OCI-M2 (cell line): Measurements from ENCODE around the gene MBD5.
"Not testable (repeated sequence)": the region's sequence is repeated elsewhere in the genome, so short reads cannot be mapped to it uniquely, and the experiment has no call there.

Source experiments
- DNase-seq: peaks from one replicate; lab custom pipeline; 2025; ENCODE audit not compliant: unreplicated experiment; lab: John Stamatoyannopoulos, UW

The MBD5 gene

DNA sequence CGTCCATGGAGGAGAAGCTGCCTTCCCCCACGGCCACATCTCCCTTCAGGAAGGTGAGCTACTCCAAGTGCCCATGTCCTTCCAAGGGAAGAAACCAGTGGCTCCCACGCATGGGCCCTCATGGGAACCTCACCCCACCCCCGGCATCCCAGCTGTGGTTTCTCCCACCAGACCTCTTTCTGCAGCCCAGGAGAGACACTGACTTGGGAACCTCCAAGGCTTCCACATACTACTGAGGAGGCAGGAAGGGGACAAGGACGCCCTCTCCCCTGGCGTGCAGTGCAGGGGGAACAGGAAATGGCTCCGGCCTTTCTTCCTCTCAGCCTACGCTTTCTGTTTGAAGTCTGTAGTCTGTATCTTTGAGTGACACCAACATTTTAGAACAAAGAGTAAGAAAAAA lies 519.1 kb downstream of the MBD5 start:
- no peak for DNase-seq

DNA sequence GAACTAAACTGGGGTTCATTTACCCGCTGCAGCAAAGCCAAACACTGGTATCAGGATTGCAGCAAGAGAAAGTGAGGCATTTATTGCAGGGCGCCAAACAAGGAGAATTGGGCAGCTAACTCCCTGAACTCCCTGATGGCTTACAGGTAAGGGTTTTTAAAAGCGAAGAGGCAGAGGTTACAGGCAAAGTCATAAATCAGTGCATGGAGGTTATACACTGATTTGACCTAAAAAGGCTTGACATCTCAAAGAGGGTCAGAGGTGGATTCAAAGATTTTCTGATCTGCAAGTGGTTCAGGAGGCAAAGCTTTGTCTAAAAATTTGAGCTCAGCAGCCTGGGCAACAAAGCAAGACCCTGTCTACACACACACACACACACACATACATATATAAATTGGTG lies 520.9 kb downstream of the MBD5 start:
- DNase-seq: no peak

DNA sequence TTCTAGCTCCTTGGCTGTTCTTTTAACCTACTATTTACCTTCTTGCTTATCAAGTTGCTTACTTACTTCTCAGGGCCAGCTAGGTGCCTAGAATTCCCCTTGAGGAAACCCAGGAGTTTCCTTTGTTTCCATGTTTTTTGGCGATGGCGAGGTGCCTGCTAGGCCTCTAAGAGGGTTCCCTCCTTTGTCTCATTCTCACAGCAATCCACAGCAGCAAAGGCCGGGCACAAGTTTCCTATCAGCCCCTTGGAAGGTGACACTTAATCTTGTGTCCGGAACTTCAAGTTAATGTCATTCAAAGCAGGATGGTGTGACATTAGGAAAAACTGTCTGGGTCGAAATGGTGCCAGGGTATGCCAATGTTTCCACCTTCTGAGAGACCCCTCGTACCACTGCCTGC lies 521.7 kb downstream of the MBD5 start:
- no peak for DNase-seq

DNA sequence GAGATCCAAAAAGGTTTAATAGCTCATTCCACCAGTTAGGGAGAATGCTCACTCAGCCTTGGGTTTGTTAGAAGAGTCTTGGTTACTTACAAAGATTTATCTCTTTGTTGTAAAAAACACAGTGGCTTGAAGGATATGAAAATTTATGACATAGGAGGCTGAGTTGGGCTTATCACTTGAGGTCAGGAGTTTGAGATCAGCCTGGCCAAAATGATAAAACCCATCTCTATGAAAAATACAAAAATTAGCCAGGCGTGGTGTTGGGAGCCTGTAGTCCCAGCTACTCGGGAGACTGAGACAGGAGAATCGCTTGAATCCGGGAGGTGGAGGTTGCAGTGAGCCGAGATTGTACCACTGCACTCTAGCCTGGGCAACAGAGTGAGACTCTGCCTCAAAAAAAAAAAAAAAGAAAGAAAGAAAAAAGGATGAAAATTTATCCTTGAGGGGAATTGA lies 522.2 kb downstream of the MBD5 start:
- not testable (repeated sequence) for DNase-seq

DNA sequence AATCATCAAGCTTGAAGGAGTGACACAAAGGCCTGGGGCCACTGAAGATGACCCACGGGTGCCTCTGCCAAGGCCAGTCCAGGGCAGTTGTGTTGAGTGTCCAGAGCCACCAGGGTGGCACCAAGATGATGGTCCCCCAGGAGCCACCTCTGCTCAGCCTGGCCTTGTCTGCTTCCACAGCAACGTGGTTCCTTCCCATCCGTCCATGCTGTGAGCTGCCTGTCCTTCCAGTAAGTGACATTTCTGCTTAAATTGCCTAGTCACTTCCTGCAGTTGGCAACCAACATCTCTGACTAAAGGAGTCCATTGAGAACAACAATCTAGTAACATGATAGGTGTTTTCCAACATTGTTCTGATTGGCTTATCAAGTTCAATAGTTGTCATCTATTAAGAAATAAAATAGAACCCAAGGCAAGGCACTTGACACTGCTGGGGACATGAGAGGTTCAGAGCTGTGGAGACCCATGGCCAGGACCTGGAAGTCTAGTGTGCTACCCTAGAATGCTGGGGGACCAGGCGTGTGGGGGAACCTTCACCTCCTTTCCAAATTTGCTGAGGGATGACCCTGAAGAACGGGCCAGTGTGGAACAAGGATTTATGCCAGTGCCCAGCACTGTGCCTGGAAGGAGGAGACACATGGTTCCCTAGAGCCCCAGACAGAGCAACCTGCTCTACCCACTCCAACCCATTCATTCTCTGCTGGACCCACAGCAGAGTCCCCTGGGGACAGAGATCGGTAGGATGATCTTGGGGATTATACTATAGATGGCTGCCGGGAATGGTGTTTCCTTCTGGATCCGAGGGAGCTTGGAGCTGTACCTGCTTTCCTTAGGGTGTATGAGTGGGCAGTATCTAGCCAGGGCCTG lies 524.7 kb downstream of the MBD5 start:
- DNase-seq: no peak

DNA sequence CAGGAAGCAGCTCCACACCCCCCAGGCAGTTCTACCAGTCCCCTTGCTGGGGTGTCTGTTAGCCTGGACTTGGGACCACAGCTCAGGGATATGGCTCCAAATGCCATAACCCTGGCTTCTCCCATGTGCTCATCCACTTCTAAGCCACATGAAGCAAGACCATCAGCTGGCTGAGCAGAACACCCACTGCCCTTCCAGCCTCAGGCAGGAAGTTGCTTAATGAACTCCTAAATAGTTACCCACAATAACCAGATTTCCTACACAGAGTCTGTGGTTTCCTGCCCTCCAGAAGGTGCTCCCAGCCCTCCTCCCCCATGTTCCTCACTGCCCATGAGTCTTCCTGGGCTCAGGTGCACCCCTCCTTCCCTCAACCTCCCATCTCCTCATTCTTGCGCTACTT lies 525.4 kb downstream of the MBD5 start:
- DNase-seq: no peak

DNA sequence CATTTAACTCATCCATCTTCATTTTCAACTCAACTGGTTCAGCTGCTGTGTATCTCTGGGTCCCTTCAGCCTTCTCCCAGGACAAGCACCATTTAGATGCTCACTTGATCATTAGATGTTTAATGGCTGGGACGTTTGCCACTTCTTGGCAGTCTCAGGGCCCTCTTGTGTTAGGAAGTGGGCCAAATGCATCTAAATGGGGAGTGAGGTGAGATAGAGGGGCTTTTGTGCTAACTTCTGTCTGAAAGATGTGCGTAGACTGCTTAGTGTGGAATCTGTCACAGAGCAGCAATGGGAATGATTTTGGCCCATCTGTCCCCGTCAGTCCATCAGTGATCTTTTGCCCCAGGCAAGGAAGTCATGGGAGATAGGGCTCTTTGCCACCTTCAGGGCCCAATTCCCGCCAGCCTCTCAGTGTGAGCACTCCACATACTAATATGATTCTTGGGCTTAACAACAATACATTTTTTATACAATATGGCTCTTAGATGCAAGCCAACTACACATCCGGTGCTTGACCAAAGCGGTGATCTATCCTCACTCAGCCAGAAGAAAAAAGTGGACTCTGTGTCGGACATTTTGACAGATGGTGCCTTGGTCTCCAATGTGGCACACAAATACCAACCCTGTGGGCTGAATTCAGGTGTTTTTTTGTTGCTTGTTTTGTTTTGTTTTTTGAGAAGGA lies 528.0 kb downstream of the MBD5 start:
- no peak for DNase-seq

DNA sequence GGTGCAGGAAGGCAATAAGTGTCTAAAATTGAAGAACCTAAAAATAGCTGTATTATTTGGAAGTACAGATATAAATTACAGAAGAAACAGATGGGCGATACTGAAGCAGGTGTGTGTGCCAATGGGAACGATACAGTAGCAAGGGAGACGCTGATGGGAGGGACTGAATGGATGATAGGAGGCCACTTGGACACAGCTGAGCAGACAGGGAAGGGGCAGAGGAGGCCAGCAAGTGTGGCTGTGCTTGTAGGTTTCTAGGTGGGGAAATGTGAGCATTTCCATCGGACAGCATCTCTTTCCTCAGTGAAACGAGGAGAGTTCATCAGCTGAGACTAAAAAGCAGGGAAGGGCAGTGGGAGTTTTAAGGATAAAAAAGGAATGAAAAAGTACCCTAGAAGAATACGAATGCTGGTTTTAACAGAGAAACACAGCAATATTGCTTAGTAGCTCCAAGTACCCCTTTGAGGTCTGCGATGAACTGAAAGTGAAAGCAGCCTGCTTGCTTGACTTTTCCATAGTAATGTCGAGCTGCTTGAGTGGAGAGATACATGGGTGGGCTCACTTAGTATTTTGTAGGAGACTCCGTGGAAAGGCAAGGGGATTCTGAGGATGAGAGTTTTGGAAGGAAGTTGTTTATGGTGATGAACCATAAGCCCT lies 531.9 kb downstream of the MBD5 start:
- DNase-seq: no peak

DNA sequence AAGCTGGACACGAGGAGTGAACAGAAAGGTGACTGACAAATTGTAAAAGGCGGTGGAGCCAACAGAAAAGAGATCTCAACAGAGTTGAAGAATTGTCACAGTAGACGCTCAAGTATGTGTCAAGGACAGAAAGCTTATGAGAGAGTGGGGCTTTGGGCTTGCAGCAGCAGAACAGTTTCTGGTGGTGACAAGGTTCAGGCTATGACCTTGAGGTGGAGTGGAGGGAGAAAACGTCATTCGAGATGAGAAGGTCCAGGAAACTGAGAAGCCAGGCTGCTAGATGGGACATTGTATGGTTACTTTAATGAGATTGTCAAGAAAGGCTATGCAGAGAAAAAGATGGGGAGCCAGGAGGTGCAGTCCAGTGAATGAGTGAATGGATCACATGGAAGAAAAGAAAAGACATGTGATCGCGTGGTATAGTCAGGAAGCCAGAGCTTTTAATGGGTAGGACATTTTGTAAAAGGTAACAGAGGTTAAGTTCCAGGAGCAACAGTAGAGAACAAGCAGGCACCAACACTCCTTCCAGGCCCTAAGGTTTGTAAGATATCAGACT lies 532.5 kb downstream of the MBD5 start:
- no peak for DNase-seq

DNA sequence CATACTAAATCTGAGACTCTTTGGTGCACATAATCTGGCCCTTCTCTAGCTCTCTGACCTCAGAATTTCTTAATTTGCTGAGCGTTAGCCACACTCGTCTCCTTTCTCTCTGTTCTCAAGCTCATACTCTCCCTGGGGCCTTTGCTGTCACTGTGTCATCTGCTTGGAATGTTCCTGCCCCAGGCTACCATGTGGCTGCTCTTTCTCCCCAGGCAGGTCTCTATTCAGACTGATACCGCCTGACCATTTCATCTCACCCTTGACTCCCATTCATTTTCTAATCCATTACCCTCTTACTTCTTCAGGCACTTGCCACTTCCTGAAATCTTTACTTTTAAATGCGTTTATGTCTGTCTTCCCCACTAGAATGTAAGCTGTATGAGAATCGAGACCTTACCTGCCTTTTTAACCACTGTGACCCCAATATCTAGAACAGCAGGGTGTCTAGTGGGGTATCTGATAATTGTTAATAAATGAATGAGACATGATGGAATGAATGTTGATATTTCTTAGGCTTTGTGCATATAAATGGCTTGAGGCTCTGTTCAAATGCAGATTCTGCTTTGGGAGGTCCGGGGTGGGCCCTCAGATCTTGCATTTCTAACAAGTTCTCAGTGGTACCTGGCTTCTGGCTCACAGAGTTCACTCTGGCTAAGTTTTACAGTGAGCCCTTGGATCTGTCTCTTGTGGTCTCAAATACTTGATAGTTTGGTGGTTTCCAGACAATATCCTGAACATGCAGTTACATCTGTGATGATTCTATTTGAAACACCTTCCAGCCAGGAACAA lies 533.8 kb downstream of the MBD5 start:
- DNase-seq: no peak

DNA sequence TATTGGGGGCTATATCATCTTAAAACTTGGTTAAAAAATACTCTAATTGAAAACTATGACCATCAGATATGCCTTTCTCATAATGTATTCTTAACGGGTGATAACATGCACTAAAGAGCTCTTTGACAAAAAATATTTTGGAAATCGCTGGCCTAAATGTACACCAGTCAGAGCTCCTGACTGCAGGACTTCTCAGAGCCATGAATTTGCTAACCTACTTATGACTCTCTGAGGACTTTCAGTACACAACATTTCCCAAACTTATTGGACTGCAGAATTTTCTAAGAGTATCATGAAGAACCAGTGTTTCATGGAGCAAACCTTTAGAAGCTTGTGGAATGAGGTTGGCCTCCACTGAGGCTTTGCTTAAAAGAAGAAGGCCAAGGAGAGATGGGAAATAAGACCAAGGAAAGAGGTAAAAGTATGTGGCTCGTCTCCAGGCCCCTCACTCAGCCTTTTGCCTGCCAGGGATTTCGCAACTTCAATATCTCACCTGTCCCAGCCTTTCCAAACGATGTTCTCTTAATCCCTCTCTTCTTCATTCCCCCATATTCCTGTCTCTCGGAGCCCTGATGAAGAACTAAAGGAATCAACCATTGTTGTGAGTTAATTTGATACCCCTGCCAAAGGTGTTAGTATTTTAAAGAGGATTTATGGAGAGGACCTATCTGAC lies 534.9 kb downstream of the MBD5 start:
- no peak for DNase-seq

DNA sequence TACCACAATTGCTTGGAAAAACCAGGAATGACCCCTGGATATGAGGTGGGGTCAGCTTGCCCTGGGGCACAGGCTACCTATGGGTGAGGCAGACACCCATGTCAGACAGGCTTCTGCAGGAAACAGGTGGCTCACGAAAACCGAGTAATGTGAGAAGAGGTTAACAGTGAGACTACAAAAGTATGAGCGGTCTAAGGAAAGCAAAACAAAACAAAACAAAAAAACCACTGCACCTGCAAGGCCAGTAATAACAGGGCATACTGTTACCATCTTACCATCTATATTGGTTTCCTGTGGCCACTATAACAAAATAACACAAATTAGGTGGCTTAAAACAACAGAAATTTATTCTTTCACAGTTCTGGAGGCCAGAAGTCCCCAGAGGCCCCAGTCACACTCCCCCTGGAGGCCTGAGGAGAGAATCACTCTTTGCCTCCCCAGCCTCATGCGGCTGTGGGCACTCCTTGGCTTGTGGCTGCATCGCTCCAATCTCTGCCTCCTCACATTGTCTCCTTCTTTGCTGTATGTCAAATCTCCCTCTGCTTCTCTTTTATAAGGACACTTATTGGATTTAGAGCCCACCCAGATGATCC lies 537.0 kb downstream of the MBD5 start:
- DNase-seq: no peak

DNA sequence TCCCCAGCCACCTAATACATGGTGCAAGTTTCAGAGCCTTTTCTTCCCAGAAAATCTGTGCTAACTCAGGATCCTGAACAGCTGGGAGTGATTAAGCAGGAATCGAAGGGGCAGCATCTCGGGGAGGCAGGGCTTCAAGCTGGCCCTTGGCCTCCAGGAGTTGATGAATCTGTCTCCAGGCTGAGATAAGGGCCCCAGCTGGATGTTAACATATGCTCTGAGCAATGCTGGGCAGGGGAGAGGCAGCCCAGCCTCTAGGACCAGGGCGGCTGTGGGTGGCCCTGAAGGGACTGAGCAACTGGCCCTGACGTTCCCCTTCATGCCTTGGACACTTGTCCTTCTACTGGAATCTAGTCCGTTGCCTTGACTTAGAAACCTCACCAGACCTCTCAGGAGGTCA lies 539.6 kb downstream of the MBD5 start:
- DNase-seq: no peak

DNA sequence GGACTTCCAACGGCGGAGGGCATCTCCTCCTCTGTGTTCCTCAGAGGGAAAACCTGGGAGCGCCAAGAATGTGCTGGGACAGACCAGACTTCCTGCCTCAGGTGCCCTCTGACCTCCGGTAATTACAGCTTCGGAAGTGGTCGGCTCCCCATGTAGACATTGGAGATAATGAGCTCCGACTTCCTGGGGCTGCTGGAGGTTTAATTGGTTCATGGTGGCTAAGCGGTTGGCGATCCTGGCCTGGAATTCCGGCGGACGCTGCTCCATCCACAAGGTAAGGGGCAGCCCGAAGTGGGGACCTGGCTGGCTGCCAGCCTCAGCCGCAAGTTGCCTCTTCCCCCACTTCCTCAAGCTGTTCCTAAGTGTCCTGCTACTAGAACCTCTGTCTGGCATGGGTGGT lies 540.5 kb downstream of the MBD5 start:
- no peak for DNase-seq

DNA sequence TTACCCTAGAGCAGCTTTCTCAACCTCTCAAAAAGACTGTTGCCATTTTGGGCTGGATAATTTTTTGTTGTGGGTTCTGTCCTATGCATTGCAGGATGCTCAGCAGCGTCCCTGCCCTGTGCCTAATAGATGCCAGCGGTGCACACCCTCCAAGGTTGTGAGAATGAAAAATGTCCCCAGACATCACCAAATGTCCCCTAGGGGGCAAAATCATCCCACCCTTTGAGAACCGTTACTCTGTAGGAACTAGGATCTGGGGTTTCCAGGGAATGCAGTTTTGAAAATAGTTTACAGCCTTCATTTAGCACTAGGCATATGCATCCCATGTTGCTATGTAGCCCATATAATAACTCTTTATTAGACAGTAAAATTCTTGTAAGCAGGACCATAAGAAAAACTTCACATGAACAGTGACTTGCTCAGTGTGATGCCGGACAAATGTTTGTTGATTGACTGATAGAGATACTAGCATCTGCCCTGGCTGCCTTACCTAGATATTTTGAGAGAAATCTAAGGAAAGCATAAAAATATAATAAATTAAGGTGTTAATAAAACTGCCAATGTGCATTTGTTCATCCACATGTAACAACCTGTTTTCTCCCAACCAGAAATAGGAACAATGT lies 544.5 kb downstream of the MBD5 start:
- no peak for DNase-seq
